ENCODE data around the gene EDNRA. TPM values are rescaled to one million over a fixed set of nuclear protein-coding genes. Genes with fewer than 3 reads are reported as not detected.

Gene EDNRA
- total and polyA plus RNA-seq, 11 donors = 3.8 to 39.0 (median 14.6) TPM

DNA sequence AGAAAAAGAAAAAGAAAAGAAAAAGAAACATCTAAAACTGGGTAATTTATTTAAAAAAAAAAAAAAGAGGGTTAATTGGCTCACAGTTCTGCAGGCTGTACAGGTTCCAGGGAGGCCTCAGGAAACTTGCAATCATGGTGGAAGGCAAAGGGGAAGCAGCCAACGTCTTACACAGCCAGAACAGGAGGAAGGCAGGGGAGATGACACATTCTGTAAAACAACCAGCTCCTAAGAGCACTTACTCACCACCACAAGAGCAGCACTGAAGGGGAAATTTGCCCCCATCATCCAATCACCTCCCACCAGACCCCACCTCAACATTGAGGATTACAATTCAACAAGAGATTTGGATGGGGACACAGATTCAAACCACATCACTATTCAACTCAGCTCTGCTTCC lies 99.5 kb downstream of the EDNRA start:
- intact Hi-C loops (cut with DNase I) = loop anchor here in 2 of 10 donors (10.0 kb wide), 2 partner anchors 56 to 246 kb away; no protein-coding TSS in a partner anchor
- ATAC-seq (no peak), DNase-seq (no peak)
- H3K27ac ChIP-seq = no peak overlapping the region
- no peaks in the 10 kb centered on the region for H3K27me3 ChIP-seq
- H3K9me3 ChIP-seq = peaks cover 0 to 17% (median 2%) of the 10 kb centered on the region in 12 donors
- WGBS, 4 donors = 32 to 52% (median 43%) methylated on average over 1 of the region's 1 CpG
- no peak for TF ChIP-seq POLR2A (IDR thresholded peaks at IDR 0.05)
- TF ChIP-seq, protein P1, sequence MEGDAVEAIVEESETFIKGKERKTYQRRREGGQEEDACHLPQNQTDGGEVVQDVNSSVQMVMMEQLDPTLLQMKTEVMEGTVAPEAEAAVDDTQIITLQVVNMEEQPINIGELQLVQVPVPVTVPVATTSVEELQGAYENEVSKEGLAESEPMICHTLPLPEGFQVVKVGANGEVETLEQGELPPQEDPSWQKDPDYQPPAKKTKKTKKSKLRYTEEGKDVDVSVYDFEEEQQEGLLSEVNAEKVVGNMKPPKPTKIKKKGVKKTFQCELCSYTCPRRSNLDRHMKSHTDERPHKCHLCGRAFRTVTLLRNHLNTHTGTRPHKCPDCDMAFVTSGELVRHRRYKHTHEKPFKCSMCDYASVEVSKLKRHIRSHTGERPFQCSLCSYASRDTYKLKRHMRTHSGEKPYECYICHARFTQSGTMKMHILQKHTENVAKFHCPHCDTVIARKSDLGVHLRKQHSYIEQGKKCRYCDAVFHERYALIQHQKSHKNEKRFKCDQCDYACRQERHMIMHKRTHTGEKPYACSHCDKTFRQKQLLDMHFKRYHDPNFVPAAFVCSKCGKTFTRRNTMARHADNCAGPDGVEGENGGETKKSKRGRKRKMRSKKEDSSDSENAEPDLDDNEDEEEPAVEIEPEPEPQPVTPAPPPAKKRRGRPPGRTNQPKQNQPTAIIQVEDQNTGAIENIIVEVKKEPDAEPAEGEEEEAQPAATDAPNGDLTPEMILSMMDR (IDR thresholded peaks at IDR 0.05) = no peak
- no peaks in the 10 kb centered on the region for H3K4me1 ChIP-seq
- H3K4me3 ChIP-seq = no peak overlapping the region
- no peaks in the 10 kb centered on the region for H3K36me3 ChIP-seq

DNA sequence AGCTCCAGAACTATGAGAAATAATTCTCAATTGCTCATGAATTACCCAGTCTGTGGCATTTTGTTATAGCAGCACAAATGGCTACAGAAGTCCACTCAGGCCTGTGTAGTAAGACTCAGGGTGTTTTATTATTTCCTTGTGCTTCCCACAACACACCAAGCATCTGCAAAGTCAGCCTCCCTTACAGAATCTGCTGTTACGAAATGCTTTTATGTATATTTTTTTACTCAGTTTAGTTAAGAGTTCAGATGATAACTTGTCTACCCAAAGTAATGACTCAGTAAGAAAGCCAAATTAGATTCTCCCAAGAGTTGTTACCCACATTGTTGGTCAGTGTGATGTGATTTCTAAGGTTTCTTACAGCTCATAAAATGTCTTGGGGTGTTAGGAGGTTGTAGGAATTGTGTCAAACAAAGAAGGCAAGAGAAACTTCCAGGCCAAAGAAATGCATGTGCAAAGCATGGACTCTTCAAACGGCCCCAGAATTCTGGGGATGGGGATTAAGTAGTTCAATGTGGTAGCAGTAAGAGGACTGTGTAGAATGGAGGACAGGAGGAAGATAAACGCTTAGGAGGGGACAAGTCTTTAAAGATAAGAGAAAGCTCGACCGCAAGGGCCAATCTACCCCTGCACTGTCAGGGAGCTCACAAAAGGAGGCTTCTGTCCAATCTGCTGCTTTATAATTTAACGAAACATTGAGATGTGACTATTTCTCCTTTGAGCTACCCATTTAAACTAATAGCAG lies 100.9 kb downstream of the EDNRA start:
- no peaks in the 10 kb centered on the region for H3K27me3 ChIP-seq
- peaks cover 0 to 17% (median 2%) of the 10 kb centered on the region in 12 donors for H3K9me3 ChIP-seq
- no peaks in the 10 kb centered on the region for H3K4me1 ChIP-seq
- no peak for DNase-seq
- WGBS, 4 donors = 74 to 82% (median 77%) methylated on average over 6 of the region's 6 CpGs
- H3K27ac ChIP-seq = no peak overlapping the region
- no peak for ATAC-seq
- H3K4me3 ChIP-seq = no peak overlapping the region
- TF ChIP-seq, protein P1 (IDR thresholded peaks at IDR 0.05) = no peak
- TF ChIP-seq POLR2A (IDR thresholded peaks at IDR 0.05) = no peak
- H3K36me3 ChIP-seq = no peaks in the 10 kb centered on the region
- intact Hi-C loops (cut with DNase I) = loop anchor here in 2 of 10 donors (10.0 kb wide), 2 partner anchors 57 to 247 kb away; no protein-coding TSS in a partner anchor

DNA sequence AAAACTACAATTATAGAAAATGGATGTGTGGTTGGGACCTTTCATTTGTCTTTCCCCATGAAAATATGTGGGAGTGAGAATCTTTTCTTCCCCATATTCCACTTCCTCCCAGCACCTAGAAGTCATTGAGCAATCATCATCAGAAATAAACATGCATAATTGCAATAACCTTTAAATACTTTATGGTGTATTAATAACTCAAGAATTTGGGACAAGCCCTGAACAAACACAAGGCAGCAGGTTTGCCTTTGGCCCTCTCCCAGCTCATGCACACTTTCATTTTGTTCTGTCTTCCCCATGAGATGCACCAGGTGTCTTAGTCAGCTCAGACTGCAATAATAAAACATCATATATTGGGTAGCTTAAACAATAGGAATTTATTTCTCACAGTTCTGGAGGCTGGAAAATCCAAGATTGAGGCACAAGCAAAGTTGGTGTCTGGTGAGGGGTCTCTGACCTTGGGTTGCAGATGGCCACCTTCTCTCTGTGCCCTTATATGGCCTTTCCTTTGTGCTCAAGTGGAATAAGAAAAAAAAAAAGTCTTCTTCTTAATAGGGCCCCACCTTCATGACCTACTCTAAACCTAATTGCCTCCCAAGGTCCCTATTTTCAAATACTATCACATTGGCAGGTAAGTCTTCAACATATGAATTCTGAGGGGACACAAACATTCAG lies 101.6 kb downstream of the EDNRA start:
- H3K27me3 ChIP-seq = no peaks in the 10 kb centered on the region
- intact Hi-C loops (cut with DNase I) = loop anchor here in 2 of 10 donors (10.0 kb wide), 2 partner anchors 58 to 248 kb away; no protein-coding TSS in a partner anchor
- no peaks in the 10 kb centered on the region for H3K4me1 ChIP-seq
- peaks cover 0 to 17% (median 2%) of the 10 kb centered on the region in 12 donors for H3K9me3 ChIP-seq
- H3K27ac ChIP-seq = no peak overlapping the region
- DNase-seq (no peak), ATAC-seq (no peak)
- no peak overlapping the region for H3K4me3 ChIP-seq
- TF ChIP-seq, protein P1 (IDR thresholded peaks at IDR 0.05) = no peak
- TF ChIP-seq POLR2A (IDR thresholded peaks at IDR 0.05) = no peak
- no peaks in the 10 kb centered on the region for H3K36me3 ChIP-seq

DNA sequence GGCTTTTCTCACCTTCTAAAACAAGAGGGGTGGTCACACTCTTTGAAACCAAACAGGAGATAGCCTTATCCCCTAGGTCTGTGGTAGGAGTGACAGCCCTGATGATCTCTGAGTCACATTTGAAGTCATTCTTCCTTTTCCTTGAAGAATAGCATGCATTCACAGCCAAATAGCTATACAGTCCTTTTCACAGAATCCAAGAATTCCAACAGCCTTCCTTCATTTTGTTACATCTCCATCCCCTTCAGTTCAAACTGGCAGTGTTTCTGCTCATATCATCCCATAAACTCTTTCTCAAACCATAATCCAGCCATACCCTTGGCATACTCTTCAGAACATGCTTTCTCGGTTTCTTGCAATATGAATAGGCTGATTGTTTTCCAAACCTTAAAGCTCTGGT lies 103.0 kb downstream of the EDNRA start:
- H3K4me1 ChIP-seq = no peaks in the 10 kb centered on the region
- DNase-seq (no peak), ATAC-seq (no peak)
- H3K27ac ChIP-seq = no peak overlapping the region
- H3K27me3 ChIP-seq = no peaks in the 10 kb centered on the region
- no peaks in the 10 kb centered on the region for H3K36me3 ChIP-seq
- intact Hi-C loops (cut with DNase I) = loop anchor here in 2 of 10 donors (10.0 kb wide), 2 partner anchors 59 to 249 kb away; no protein-coding TSS in a partner anchor
- WGBS, 4 donors = 82 to 89% (median 85%) methylated on average over 1 of the region's 1 CpG
- no peak overlapping the region for H3K4me3 ChIP-seq
- peaks cover 0 to 17% (median 2%) of the 10 kb centered on the region in 12 donors for H3K9me3 ChIP-seq
- no peak for TF ChIP-seq POLR2A (IDR thresholded peaks at IDR 0.05)
- TF ChIP-seq, protein P1 (IDR thresholded peaks at IDR 0.05) = no peak

Measured in heart left ventricle (tissue), 16 donors.